NB4 (cell line): Measurements from ENCODE around the gene PTPRD.

Experiments
- POLR2A ChIP-seq: IDR thresholded peaks from 2 replicates; pipeline ENCODE4 v1.6.1; 2011; ENCODE audit warnings: mild to moderate bottlenecking; ENCODE audit not compliant: insufficient read length; ENCODE audit errors: extremely low read depth
- TF ChIP-seq, protein P1 (sequence below): IDR thresholded peaks from one replicate; pipeline ENCODE4 v1.5.1; 2012; ENCODE audit warnings: low read depth, low read length

DNA sequence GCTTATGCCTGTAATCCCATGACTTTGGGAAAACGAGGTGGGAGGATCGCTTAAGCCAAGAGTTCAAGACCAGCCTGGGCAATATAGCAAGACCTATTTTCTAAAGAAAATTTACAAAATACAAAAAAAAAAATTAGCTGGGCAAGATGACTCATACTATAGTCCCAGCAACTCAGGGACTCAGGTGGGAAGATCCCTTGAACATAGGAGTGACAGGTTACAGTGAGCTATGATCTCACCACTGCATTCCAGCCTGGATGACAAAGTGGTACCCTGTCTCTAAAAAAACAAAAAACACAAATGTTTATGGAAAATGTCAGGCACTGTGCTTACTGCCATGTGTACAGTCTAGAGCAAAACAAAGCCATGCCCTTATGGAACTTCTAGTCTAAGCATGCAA is 1989.9 kb downstream of the PTPRD start:
- TF ChIP-seq POLR2A = no peak
- TF ChIP-seq, protein P1, sequence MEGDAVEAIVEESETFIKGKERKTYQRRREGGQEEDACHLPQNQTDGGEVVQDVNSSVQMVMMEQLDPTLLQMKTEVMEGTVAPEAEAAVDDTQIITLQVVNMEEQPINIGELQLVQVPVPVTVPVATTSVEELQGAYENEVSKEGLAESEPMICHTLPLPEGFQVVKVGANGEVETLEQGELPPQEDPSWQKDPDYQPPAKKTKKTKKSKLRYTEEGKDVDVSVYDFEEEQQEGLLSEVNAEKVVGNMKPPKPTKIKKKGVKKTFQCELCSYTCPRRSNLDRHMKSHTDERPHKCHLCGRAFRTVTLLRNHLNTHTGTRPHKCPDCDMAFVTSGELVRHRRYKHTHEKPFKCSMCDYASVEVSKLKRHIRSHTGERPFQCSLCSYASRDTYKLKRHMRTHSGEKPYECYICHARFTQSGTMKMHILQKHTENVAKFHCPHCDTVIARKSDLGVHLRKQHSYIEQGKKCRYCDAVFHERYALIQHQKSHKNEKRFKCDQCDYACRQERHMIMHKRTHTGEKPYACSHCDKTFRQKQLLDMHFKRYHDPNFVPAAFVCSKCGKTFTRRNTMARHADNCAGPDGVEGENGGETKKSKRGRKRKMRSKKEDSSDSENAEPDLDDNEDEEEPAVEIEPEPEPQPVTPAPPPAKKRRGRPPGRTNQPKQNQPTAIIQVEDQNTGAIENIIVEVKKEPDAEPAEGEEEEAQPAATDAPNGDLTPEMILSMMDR = no peak
